DMS 273 (cell line): ENCODE results near the gene C2orf68.
"Not testable (repeated sequence)": the region's sequence is repeated elsewhere in the genome, so short reads cannot be mapped to it uniquely, and the experiment has no call there.

Source experiments
- DNase-seq: peaks from one replicate; lab custom pipeline; 2025; ENCODE audit not compliant: unreplicated experiment; lab: John Stamatoyannopoulos, UW

The C2orf68 gene

GRCh38 chr2:85599468-85600234, 12.2 kb downstream of the C2orf68 start:
- no peak for DNase-seq

- DNase-seq: no peak
Measured at GRCh38 chr2:85598594-85599340, 13.1 kb downstream of the C2orf68 start.

- no peak for DNase-seq
Measured at GRCh38 chr2:85597241-85597640, 14.6 kb downstream of the C2orf68 start.

DNA sequence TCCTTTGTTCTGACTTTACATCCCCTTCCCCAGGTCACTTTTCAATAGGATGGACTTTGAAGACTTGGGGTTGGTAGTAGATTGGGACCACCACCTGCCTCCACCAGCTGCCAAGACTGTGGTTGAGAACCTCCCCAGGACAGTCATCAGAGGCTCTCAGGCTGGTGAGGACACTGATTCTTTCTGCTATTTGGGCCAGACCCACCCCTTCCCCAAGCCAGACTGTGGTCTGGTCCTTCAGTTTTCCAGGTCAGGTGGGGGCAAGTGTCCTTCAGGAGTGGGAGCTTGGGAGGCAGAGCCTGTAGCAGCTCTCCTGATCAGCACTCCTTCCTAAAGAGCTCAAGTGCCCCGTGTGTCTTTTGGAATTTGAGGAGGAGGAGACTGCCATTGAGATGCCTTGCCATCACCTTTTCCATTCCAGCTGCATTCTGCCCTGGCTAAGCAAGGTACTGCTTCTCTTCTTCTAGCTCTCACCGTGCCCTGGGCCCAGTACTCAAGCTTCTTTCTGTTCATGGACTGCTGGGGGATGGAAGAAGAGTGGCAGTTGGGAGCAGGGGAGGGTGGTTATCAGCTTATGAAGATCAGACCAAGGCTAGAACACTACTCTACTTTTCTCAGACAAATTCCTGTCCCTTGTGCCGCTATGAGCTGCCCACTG, 15.3 kb downstream of the C2orf68 start:
- no peak for DNase-seq

DNA sequence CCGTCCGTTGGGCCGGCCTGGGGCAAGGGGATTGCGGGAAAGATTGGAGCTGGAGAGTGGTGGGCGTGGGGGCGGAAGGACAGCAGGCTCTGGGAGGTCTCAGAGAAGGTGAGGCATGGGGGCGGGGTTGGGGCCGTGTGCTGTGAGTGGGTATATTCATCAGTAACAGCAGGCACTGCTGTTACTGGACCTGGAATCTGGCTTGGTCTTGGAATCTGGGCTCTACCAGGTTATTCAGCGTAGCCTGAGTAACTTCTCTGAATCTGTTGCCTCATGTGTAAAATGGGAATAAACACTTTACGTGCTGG, 15.9 kb downstream of the C2orf68 start:
- DNase-seq: peak; percentile 63

DNA sequence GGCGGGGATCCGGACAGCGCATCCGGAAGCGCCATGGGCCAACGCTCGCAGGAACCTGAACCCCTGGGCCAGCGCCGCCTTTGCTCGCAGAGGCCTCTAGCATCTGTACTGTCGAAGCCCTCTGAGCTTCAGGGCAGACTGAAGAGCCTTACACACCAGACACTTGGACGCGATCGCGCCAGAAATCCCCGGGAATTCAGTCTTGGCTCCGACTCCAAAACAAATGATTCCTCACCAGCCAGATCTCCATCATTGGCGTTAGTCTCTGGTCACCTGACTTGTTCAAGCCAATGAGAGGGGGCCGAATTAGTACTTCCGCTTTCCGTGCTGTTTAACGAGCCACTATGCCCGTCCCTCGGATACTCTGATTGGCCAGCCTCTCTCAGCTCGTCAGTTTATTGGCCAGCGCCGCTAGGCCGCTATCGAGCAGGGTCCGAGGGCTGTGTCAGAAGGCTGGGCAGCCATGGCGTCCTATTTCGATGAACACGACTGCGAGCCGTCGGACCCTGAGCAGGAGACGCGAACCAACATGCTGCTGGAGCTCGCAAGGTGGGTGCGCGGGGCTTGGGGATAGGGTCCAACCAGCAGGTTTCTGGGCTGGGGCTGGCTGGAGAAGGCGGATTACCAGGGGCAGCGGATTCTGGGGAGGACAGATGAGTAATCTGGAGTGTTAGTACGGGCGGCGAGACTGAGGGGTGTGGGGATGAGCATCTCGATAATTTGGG, 16.4 kb downstream of the C2orf68 start, which contains the start of gene RNF181:
Gene RNF181, plus strand, starts transcription at position 445 of the 725 bp plus-strand sequence. Its CDS starts 19 bp downstream, at position 464.
- DNase-seq: peak; percentile 99

- no peak for DNase-seq
Measured at GRCh38 chr2:85594715-85595300, 17.1 kb downstream of the C2orf68 start.

DNA sequence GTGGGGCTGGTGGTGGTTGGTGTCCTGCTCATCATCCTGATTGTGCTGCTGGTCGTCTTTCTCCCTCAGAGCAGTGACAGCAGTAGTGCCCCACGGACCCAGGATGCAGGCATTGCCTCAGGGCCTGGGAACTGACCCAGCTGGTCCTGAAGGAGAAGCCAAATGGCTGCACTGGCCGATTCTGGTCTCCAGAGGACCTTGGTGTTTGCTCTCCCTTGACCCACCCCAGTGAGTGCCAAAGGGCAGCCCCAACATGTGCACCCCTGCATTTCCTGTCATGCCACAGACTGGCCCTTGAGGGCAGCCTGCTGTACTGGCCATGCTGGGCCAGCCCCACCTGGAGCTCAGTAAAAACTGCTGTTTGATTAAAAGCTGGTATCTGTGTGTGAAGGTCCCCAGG, 18.8 kb downstream of the C2orf68 start:
- no peak for DNase-seq

- not testable (repeated sequence) for DNase-seq
Measured at GRCh38 chr2:85592299-85592698, 19.6 kb downstream of the C2orf68 start.

DNA sequence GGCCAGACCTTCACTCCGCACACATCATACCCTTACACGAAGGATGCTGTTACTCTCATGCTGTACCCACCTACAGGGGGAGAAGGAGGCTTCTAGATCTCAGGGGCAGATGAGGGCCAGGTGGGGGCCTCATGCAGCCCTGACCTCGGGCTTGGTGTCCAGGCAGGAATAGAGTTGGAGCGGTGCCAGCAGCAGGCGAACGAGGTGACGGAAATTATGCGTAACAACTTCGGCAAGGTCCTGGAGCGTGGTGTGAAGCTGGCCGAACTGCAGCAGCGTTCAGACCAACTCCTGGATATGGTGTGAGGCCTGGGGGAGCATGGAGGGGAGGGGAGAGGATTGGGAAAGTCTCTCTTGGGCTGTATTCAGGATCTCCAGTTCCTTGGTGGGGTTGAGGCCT, 20.3 kb downstream of the C2orf68 start:
- no peak for DNase-seq

- no peak for DNase-seq
Measured at GRCh38 chr2:85590950-85591349, 20.9 kb downstream of the C2orf68 start.

- no peak for DNase-seq
Measured at GRCh38 chr2:85589982-85590791, 21.7 kb downstream of the C2orf68 start.

DNA sequence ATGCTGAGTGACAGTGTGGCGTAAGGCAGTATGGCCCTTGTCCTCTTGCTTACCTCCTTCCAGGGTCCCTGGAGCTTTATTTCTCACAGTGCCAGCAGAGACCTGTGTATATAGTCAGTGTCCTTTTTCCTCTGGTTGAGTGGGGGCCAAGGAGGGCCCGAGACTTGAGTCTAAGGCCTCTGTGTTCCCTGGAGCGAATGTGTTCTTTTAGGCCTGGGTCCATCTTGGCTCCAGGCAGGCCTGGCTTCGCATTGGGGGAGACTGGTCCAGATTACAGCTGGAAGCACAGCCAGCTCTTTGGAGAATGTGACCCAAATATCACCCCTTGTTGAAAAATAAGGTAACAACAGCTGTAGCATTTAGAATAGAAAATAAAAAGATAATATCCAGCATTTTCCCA, 22.7 kb downstream of the C2orf68 start:
- no peak for DNase-seq

- no peak for DNase-seq
Measured at GRCh38 chr2:85588645-85589044, 23.2 kb downstream of the C2orf68 start.

DNA sequence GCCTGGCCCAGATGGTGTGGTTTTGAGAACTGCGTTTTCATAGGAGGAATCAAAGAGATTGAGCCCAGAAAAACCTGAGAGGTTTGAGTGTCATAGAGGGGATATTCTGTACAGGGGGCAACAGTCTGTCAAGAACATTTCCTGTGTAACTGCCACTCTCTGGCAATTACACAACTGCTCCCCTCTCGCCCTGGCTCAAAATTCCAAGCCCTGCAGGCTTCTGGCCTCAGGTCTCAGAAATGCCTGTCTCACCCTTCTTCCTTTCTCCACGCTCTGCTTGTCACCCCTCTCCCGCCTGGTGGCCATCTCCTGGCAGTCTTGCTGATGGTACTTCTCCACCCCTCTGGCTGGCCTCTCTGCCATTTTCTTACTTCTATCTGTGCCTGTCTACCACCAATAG, 23.6 kb downstream of the C2orf68 start:
- DNase-seq: no peak

DNA sequence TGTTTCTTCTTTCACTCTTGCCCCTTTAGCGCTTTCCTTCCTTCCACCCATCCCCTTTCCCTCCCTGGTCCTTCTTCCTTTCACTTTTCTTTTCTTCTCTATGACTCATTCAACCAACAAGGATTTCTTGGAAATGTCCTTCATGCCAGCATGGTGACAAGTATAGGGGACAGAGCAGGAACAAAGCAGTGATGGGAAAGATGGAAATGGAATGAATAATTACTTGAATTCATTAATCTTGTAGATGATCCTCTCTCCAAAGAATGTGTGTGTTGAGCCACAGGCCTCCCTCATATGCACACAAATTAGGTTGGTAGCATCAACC, 26.1 kb downstream of the C2orf68 start:
- no peak for DNase-seq

GRCh38 chr2:85584857-85585780, 26.7 kb downstream of the C2orf68 start:
- peak; percentile 77 for DNase-seq

DNA sequence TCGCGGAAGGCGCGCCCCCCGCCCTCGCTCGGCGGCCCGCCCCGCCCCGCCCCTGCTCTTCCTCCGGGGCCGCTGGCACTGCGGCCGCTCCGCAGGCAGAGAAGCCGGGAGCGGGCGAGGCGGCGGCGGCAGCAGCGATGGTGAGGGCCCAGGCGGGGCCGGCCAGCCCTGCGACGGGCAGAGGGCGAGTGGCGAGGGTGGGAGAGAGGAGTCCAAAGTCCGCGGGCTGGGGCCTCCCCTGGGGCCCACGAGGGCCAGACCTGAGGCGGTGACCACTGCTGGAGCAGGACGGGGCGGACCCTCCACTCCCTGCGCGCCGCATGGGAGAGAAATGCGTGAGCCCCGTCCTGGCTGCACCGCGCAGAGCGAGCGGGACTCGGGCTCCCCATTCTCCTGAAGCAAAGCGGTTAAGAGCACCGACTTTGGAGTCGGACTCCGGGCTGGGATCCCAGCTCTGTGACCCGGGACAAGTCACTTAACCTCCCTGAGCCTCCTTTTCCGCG, 27.5 kb downstream of the C2orf68 start, which contains the start of gene VAMP5:
Gene VAMP5, plus strand, starts transcription at position 78 of the 503 bp plus-strand sequence. Its CDS starts 60 bp downstream, at position 138.
- DNase-seq: no peak
